ENCODE data around the gene ERCC1. TPM values are rescaled to one million over a fixed set of nuclear protein-coding genes. Genes with fewer than 3 reads are reported as not detected.
A peak's percentile ranks its signal among the peaks of the same experiment; 100 is the strongest.

Gene ERCC1
- total and polyA plus RNA-seq, 4 donors = 19.2 to 28.7 (median 22.0) TPM

GRCh38 chr19:45451131-45451849 lies 27.6 kb upstream of the ERCC1 start:
- no peak for DNase-seq (ENCODE audit: low spot score)
- peak overlapping the region; percentile 36 to 66 for H3K27ac ChIP-seq (ENCODE audit: low read depth in 1 of 2, low read length in 2 of 2)
- no peak overlapping the region for H3K9ac ChIP-seq (ENCODE audit: low read depth in 1 of 2, low read length in 2 of 2)
- no peaks in the 10 kb centered on the region for H3K36me3 ChIP-seq (ENCODE audit: control insufficient read depth in 4 of 4, insufficient read depth in 3 of 4, low read depth in 1 of 4, low read length in 3 of 4)
- H3K4me3 ChIP-seq (ENCODE audit: low read depth in 1 of 3, low read length in 3 of 3) = peak overlapping the region; percentile 37 to 54 (median 52)
- TF ChIP-seq HNF4G (IDR thresholded peaks at IDR 0.05) (no peak), REST (IDR thresholded peaks at IDR 0.05) (peak; percentile 25)
- 12% methylated on average over 28 of the region's 28 CpGs for WGBS
- H3K9me3 ChIP-seq (ENCODE audit: control insufficient read depth in 4 of 4, low read length in 3 of 4) = no peaks in the 10 kb centered on the region
- peaks cover 0 to 15% (median 6%) of the 10 kb centered on the region in 4 donors for H3K4me1 ChIP-seq (ENCODE audit: control insufficient read depth in 4 of 4, insufficient read depth in 4 of 4, low read length in 3 of 4)
- H3K27me3 ChIP-seq (ENCODE audit: control insufficient read depth in 4 of 4, insufficient read depth in 4 of 4, low read length in 3 of 4) = no peaks in the 10 kb centered on the region

- Histone ChIP-seq H3K9me3 (ENCODE audit: control insufficient read depth in 4 of 4, low read length in 3 of 4) (no peaks in the 10 kb centered on the region), H3K4me1 (ENCODE audit: control insufficient read depth in 4 of 4, insufficient read depth in 4 of 4, low read length in 3 of 4) (peaks cover 0 to 15% (median 2%) of the 10 kb centered on the region in 4 donors), H3K9ac (ENCODE audit: low read depth in 1 of 2, low read length in 2 of 2) (peak overlapping the region; percentile 1 to 8), H3K36me3 (ENCODE audit: control insufficient read depth in 4 of 4, insufficient read depth in 3 of 4, low read depth in 1 of 4, low read length in 3 of 4) (no peaks in the 10 kb centered on the region), H3K4me3 (ENCODE audit: low read depth in 1 of 3, low read length in 3 of 3) (peak overlapping the region; percentile 33 to 54 (median 36)), H3K27me3 (ENCODE audit: control insufficient read depth in 4 of 4, insufficient read depth in 4 of 4, low read length in 3 of 4) (no peaks in the 10 kb centered on the region), H3K27ac (ENCODE audit: low read depth in 1 of 2, low read length in 2 of 2) (peak overlapping the region; percentile 37 to 47)
- TF ChIP-seq FOXA2 (IDR thresholded peaks at IDR 0.05) (no peak), SP1 (IDR thresholded peaks at IDR 0.05) (no peak), RAD21 (IDR thresholded peaks at IDR 0.05) (no peak), MAX (IDR thresholded peaks at IDR 0.05) (no peak), ZBTB33 (IDR thresholded peaks at IDR 0.05) (no peak), HNF4A (conservative IDR thresholded peaks at IDR 0.05) (no peak), ATF3 (IDR thresholded peaks at IDR 0.05) (no peak)
- DNase-seq (ENCODE audit: low spot score) = no peak
- 39% methylated on average over 5 of the region's 5 CpGs for WGBS
Measured at GRCh38 chr19:45450012-45450333, 26.3 kb upstream of the ERCC1 start.

GRCh38 chr19:45448887-45449299 lies 25.2 kb upstream of the ERCC1 start:
- H3K9ac ChIP-seq (ENCODE audit: low read depth in 1 of 2, low read length in 2 of 2) = no peak overlapping the region
- TF ChIP-seq EGR1 (IDR thresholded peaks at IDR 0.05; ENCODE audit: low read depth in 2 of 2) = no peak
- TF ChIP-seq YY1 (IDR thresholded peaks at IDR 0.05) = no peak
- TF ChIP-seq CTCF (IDR thresholded peaks at IDR 0.05; ENCODE audit: low read depth, low read length, missing input control) = no peak
- TF ChIP-seq JUND (IDR thresholded peaks at IDR 0.05) = no peak
- no peak for TF ChIP-seq TAF1 (conservative IDR thresholded peaks at IDR 0.05)
- TF ChIP-seq RXRA (IDR thresholded peaks at IDR 0.05) = no peak
- TF ChIP-seq RAD21 (IDR thresholded peaks at IDR 0.05) = no peak
- no peak for TF ChIP-seq REST (IDR thresholded peaks at IDR 0.05)

More at GRCh38 chr19:45448887-45449299, 25.2 kb upstream of the ERCC1 start:
- Histone ChIP-seq H3K4me1 (ENCODE audit: control insufficient read depth in 4 of 4, insufficient read depth in 4 of 4, low read length in 3 of 4) (peaks cover 4 to 24% (median 8%) of the 10 kb centered on the region in 4 donors), H3K27ac (ENCODE audit: low read depth in 1 of 2, low read length in 2 of 2) (no peak overlapping the region), H3K36me3 (ENCODE audit: control insufficient read depth in 4 of 4, insufficient read depth in 3 of 4, low read depth in 1 of 4, low read length in 3 of 4) (no peaks in the 10 kb centered on the region), H3K27me3 (ENCODE audit: control insufficient read depth in 4 of 4, insufficient read depth in 4 of 4, low read length in 3 of 4) (no peaks in the 10 kb centered on the region), H3K4me3 (ENCODE audit: low read depth in 1 of 3, low read length in 3 of 3) (no peak overlapping the region), H3K9me3 (ENCODE audit: control insufficient read depth in 4 of 4, low read length in 3 of 4) (no peaks in the 10 kb centered on the region)
- WGBS = 76% methylated on average over 7 of the region's 7 CpGs
- no peak for DNase-seq (ENCODE audit: low spot score)
